ENCODE measurements around the gene OOSP4B. TPM values are rescaled to one million over a fixed set of nuclear protein-coding genes. Genes with fewer than 3 reads are reported as not detected.

The OOSP4B gene
- total RNA-seq, 1 donor from 2014 or later, result not detected

DNA sequence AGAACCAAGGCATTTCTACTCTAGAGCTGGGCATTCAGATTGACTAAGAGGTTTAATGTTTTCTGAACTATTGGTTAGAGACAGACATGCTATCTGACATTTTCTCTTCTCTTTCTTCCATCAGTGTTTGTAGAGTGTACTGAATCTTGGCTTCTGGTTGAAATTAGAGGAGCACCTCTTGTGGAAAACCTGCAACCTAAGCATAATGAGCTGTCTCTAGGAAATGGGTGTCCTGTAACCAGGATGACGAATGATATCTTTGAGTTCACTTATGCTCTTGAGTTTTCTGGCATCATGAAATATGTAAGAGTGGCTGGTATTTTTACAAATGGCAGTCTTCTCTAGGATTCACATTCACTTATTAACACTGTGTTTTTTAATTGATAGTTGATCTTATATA lies 33.8 kb upstream of the OOSP4B start:
- Histone ChIP-seq H3K27ac (ENCODE audit: low read depth, low read length) (no peak overlapping the region), H3K36me3 (ENCODE audit: insufficient read depth, low read length) (no peaks in the 10 kb centered on the region), H3K9me3 (ENCODE audit: insufficient read depth, low read depth, low read length) (no peaks in the 10 kb centered on the region), H4K20me1 (ENCODE audit: insufficient read depth, low read length) (no peaks in the 10 kb centered on the region), H3K79me2 (ENCODE audit: insufficient read depth, low read length) (no peaks in the 10 kb centered on the region), H3K27me3 (ENCODE audit: insufficient read depth, low read length) (no peaks in the 10 kb centered on the region), H3K4me2 (ENCODE audit: low read length) (no peak overlapping the region), H3K4me1 (ENCODE audit: insufficient read depth, low read length) (no peaks in the 10 kb centered on the region), H3K9ac (ENCODE audit: low read length) (no peak overlapping the region), H2AFZ (ENCODE audit: low read depth, low read length) (no peak overlapping the region), H3K4me3 (ENCODE audit: insufficient read depth, low read depth, low read length) (no peak overlapping the region)
- TF ChIP-seq, protein P1, sequence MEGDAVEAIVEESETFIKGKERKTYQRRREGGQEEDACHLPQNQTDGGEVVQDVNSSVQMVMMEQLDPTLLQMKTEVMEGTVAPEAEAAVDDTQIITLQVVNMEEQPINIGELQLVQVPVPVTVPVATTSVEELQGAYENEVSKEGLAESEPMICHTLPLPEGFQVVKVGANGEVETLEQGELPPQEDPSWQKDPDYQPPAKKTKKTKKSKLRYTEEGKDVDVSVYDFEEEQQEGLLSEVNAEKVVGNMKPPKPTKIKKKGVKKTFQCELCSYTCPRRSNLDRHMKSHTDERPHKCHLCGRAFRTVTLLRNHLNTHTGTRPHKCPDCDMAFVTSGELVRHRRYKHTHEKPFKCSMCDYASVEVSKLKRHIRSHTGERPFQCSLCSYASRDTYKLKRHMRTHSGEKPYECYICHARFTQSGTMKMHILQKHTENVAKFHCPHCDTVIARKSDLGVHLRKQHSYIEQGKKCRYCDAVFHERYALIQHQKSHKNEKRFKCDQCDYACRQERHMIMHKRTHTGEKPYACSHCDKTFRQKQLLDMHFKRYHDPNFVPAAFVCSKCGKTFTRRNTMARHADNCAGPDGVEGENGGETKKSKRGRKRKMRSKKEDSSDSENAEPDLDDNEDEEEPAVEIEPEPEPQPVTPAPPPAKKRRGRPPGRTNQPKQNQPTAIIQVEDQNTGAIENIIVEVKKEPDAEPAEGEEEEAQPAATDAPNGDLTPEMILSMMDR (IDR thresholded peaks at IDR 0.05; ENCODE audit: insufficient read depth, low read depth, low read length), result no peak
- TF ChIP-seq EZH2 (IDR thresholded peaks at IDR 0.05; ENCODE audit: insufficient read depth, low read length), result no peak
- Mint-ChIP-seq H3K9me3 (ENCODE audit: unreplicated experiment) (no peaks in the 10 kb centered on the region), H3K27me3 (ENCODE audit: low read depth, unreplicated experiment) (no peaks in the 10 kb centered on the region), H3K4me3 (ENCODE audit: unreplicated experiment) (no peak overlapping the region), H3K27ac (ENCODE audit: unreplicated experiment) (no peak overlapping the region), H3K36me3 (ENCODE audit: low read depth, unreplicated experiment) (no peaks in the 10 kb centered on the region), H3K4me1 (ENCODE audit: low read depth, unreplicated experiment) (no peaks in the 10 kb centered on the region)
- DNase-seq (ENCODE audit: low read depth) (no peak), FAIRE-seq (no peak)

DNA sequence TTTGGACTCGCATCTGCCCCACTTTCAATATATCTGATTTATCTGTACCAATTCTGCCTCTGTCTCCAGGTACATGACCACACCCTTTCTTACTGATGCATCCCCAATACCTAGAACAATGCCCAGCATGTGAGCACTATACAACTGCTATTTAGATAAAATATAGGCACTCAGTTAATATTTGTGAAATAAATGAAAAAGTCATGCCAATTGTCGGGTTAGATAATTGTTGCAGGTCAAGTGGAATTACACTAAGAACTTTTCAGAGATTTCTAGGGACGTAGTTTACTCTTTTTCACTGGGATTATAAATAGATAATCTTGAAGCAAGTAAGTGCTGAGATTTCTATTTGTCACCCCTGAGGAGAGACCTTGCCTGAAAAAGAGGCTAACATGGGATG lies 32.6 kb upstream of the OOSP4B start:
- H3K4me1 ChIP-seq (ENCODE audit: insufficient read depth, low read length), result no peaks in the 10 kb centered on the region
- Mint-ChIP-seq H3K9me3 (ENCODE audit: unreplicated experiment) (no peaks in the 10 kb centered on the region), H3K4me1 (ENCODE audit: low read depth, unreplicated experiment) (no peaks in the 10 kb centered on the region), H3K36me3 (ENCODE audit: low read depth, unreplicated experiment) (no peaks in the 10 kb centered on the region), H3K27me3 (ENCODE audit: low read depth, unreplicated experiment) (no peaks in the 10 kb centered on the region), H3K4me3 (ENCODE audit: unreplicated experiment) (no peak overlapping the region), H3K27ac (ENCODE audit: unreplicated experiment) (no peak overlapping the region)
- no peak overlapping the region for H3K4me2 ChIP-seq (ENCODE audit: low read length)
- H3K9me3 ChIP-seq (ENCODE audit: insufficient read depth, low read depth, low read length), result no peaks in the 10 kb centered on the region
- H4K20me1 ChIP-seq (ENCODE audit: insufficient read depth, low read length), result no peaks in the 10 kb centered on the region
- no peak for FAIRE-seq
- TF ChIP-seq EZH2 (IDR thresholded peaks at IDR 0.05; ENCODE audit: insufficient read depth, low read length), result no peak
- TF ChIP-seq, protein P1 (IDR thresholded peaks at IDR 0.05; ENCODE audit: insufficient read depth, low read depth, low read length), result no peak
- H3K4me3 ChIP-seq (ENCODE audit: insufficient read depth, low read depth, low read length), result no peak overlapping the region
- no peak overlapping the region for H3K27ac ChIP-seq (ENCODE audit: low read depth, low read length)
- H3K27me3 ChIP-seq (ENCODE audit: insufficient read depth, low read length), result no peaks in the 10 kb centered on the region
- DNase-seq (ENCODE audit: low read depth), result no peak
- H3K36me3 ChIP-seq (ENCODE audit: insufficient read depth, low read length), result no peaks in the 10 kb centered on the region
- H2AFZ ChIP-seq (ENCODE audit: low read depth, low read length), result no peak overlapping the region
- no peak overlapping the region for H3K9ac ChIP-seq (ENCODE audit: low read length)
- H3K79me2 ChIP-seq (ENCODE audit: insufficient read depth, low read length), result no peaks in the 10 kb centered on the region

DNA sequence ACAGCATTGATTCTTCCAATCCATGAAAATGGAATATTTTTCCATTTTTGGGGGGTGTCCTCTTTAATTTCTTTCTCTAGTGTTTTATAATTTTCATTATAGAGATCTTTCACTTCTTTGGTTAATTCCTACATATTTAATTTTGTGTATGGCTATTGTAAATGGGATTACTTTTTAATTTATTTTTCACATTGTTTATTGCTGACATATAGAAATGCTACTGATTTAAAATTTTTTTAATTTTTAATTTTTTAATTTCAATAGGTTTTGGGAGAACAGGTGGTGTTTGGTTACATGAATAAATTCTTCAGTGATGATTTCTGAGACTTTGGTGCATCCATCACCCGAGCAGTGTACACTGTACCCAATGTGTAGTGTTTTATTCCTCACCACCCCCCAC lies 26.6 kb upstream of the OOSP4B start:
- Histone ChIP-seq H4K20me1 (ENCODE audit: insufficient read depth, low read length) (no peaks in the 10 kb centered on the region), H3K4me1 (ENCODE audit: insufficient read depth, low read length) (no peaks in the 10 kb centered on the region), H2AFZ (ENCODE audit: low read depth, low read length) (no peak overlapping the region), H3K4me3 (ENCODE audit: insufficient read depth, low read depth, low read length) (no peak overlapping the region), H3K79me2 (ENCODE audit: insufficient read depth, low read length) (no peaks in the 10 kb centered on the region), H3K36me3 (ENCODE audit: insufficient read depth, low read length) (no peaks in the 10 kb centered on the region), H3K9ac (ENCODE audit: low read length) (no peak overlapping the region), H3K27ac (ENCODE audit: low read depth, low read length) (no peak overlapping the region), H3K9me3 (ENCODE audit: insufficient read depth, low read depth, low read length) (no peaks in the 10 kb centered on the region), H3K4me2 (ENCODE audit: low read length) (no peak overlapping the region), H3K27me3 (ENCODE audit: insufficient read depth, low read length) (no peaks in the 10 kb centered on the region)
- TF ChIP-seq EZH2 (IDR thresholded peaks at IDR 0.05; ENCODE audit: insufficient read depth, low read length), result no peak
- TF ChIP-seq, protein P1 (IDR thresholded peaks at IDR 0.05; ENCODE audit: insufficient read depth, low read depth, low read length), result no peak
- Mint-ChIP-seq H3K9me3 (ENCODE audit: unreplicated experiment) (peaks cover 6% of the 10 kb centered on the region), H3K27me3 (ENCODE audit: low read depth, unreplicated experiment) (no peaks in the 10 kb centered on the region), H3K27ac (ENCODE audit: unreplicated experiment) (no peak overlapping the region), H3K4me1 (ENCODE audit: low read depth, unreplicated experiment) (no peaks in the 10 kb centered on the region), H3K4me3 (ENCODE audit: unreplicated experiment) (no peak overlapping the region), H3K36me3 (ENCODE audit: low read depth, unreplicated experiment) (no peaks in the 10 kb centered on the region)
- no peak for DNase-seq (ENCODE audit: low read depth)
- FAIRE-seq, result no peak

Data from astrocyte (in vitro differentiated cells and primary cell).